ENCODE measurements around the gene DYRK1A.
A peak's percentile ranks its signal among the peaks of the same experiment; 100 is the strongest.
"Not testable (repeated sequence)": the region's sequence is repeated elsewhere in the genome, so short reads cannot be mapped to it uniquely, and the experiment has no call there.

Gene DYRK1A

DNA sequence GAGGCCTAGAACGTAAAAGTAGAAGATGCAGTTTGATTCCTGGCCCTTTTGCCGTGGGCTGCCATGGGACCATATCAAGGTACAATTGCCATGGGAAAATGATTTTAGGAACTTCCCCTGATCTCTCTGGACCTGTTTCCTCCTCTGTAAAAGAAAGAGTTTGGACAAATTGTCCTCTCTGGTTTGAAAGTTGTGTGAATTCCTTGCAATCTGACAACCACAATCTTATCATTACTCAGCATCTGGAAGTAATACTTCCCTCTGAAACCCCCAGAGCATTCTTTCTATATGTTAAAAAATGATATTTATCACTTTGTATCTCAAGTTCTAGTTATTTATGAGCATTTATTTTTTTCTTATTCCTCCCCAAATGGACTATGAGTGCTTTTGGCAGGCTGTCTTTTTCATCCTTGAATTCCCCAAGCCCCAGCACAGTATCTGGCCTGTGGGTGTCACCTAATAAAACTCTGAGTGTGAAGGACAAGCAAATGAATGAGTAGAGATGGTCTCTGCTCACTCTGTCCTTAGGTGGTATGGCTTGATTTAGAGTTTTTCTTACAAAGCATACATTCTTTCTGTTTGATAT is 181.1 kb downstream of the DYRK1A start:
- Mint-ChIP-seq H3K4me1 (ENCODE audit: low read depth in 2 of 2) (peaks cover 4 to 11% of the 10 kb centered on the region in 2 donors), H3K27me3 (peaks cover 26 to 68% of the 10 kb centered on the region in 2 donors), H3K36me3 (ENCODE audit: insufficient read depth) (no peaks in the 10 kb centered on the region), H3K4me3 (no peak overlapping the region), H3K27ac (no peak overlapping the region), H3K9me3 (peaks cover 0 to 2% of the 10 kb centered on the region in 2 donors)
- ATAC-seq (replicated peaks) (no peak), DNase-seq (no peak)

DNA sequence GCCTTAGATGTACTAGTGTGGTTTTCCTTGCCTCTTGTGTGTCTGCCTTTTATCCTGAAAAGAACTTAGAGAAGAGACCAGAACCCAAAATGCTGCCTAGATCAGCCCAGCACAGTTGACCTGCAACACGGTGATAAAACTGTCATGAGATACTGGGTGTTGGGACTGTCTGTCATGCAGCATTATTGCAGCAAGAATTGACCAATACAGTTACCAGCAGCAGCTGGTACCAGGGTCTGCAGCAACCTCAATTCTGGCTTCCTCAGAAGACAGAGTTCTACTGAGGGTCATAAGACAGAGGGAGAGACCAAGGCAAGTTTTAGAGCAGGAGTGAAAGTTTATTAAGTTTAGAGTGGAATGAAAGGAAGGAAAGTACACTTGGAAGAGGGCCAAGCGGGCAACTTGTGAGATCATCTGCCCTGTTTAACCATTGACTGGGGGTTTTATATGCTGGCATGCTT is 182.0 kb downstream of the DYRK1A start:
- ATAC-seq (replicated peaks) (no peak), DNase-seq (no peak)
- Mint-ChIP-seq H3K4me1 (ENCODE audit: low read depth in 2 of 2) (peaks cover 4 to 11% of the 10 kb centered on the region in 2 donors), H3K4me3 (no peak overlapping the region), H3K27ac (no peak overlapping the region), H3K36me3 (ENCODE audit: insufficient read depth) (no peaks in the 10 kb centered on the region), H3K9me3 (no peaks in the 10 kb centered on the region), H3K27me3 (peaks cover 28 to 69% of the 10 kb centered on the region in 2 donors)

DNA sequence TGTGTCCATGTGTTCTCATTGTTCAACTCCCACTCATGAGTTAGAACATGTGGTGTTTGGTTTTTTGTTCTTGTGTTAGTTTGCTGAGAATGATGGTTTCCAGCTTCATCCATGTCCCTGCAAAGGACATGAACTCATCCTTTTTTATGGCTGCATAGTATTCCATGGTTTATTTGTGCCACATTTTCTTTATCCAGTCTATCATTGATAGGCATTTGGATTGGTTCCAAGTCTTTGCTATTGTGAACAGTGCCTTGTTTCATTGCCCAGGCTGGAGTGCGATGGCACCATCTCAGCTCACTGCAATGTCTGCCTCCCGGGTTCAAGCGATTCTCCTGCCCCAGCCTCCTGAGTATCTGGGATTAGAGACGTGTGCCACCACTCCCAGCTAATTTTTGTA is 183.2 kb downstream of the DYRK1A start:
- not testable (repeated sequence) for ATAC-seq (replicated peaks); DNase-seq; H3K9me3 Mint-ChIP-seq; H3K36me3 Mint-ChIP-seq (ENCODE audit: insufficient read depth); H3K4me3 Mint-ChIP-seq
- H3K27ac Mint-ChIP-seq, result peak overlapping the region in 1 of 2 donors; percentile 44
- H3K4me1 Mint-ChIP-seq (ENCODE audit: low read depth in 2 of 2), result peaks cover 4 to 11% of the 10 kb centered on the region in 2 donors
- peaks cover 35 to 76% of the 10 kb centered on the region in 2 donors for H3K27me3 Mint-ChIP-seq

DNA sequence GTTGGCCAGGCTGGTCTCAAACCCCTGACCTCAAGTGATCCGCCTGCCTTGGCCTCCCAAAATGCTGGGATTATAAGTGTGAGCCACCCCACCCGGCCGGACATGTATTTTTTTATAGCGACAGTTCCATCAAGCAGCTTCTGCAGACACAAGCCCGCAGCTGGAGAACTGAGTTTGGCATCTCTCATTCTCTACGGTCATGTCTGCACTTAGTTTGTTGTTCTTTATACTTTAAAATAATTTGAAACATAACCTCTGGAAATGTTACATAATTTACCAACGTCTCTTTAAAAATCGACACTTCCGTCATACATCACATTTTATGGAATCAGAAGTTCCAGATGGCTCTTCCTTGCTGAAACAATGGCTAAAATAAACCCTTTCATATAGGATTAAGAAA is 183.6 kb downstream of the DYRK1A start:
- Mint-ChIP-seq H3K36me3 (ENCODE audit: insufficient read depth) (no peaks in the 10 kb centered on the region), H3K27me3 (peaks cover 39 to 80% of the 10 kb centered on the region in 2 donors), H3K4me1 (ENCODE audit: low read depth in 2 of 2) (peaks cover 4 to 11% of the 10 kb centered on the region in 2 donors), H3K9me3 (no peaks in the 10 kb centered on the region), H3K4me3 (no peak overlapping the region), H3K27ac (no peak overlapping the region)
- ATAC-seq (replicated peaks) (no peak), DNase-seq (no peak)

DNA sequence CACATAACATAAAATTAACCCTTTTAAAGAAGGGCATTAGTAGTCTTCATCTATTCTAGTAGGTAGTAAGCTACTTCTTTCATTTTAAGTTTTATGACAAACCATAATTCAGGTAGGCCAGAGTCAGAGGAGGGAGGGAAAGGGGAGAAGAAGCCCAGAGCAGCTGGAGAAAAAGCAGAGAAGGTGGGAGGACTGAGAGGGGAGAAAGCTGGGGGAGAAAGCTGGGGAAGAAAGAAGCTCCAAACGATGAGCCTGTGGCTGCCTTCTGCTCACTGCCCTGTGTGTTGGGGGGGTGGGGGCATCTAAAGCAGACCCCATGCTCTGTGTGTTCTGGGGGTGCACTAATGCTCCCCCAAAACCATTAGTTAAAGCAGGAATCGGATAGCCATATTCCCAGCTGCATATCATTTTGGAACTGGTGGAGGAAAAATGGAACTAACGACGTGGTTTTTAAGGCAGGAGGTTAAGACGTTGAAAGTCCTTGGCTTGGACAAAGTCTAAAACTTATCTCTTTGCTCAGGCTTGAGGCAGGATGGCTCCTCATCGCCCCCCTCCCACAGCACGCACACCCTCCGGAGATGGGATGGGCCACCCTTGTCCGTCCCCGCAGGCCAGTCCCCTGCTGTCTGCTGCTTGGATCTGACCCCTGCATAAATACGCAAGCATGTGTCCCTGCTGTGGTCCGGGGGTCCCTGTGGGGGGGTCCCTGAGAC is 184.2 kb downstream of the DYRK1A start:
- Mint-ChIP-seq H3K4me1 (ENCODE audit: low read depth in 2 of 2) (peaks cover 4 to 11% of the 10 kb centered on the region in 2 donors), H3K4me3 (no peak overlapping the region), H3K27me3 (peaks cover 41 to 82% of the 10 kb centered on the region in 2 donors), H3K9me3 (no peaks in the 10 kb centered on the region), H3K36me3 (ENCODE audit: insufficient read depth) (no peaks in the 10 kb centered on the region), H3K27ac (no peak overlapping the region)
- no peak for ATAC-seq (replicated peaks)
- DNase-seq, result no peak

DNA sequence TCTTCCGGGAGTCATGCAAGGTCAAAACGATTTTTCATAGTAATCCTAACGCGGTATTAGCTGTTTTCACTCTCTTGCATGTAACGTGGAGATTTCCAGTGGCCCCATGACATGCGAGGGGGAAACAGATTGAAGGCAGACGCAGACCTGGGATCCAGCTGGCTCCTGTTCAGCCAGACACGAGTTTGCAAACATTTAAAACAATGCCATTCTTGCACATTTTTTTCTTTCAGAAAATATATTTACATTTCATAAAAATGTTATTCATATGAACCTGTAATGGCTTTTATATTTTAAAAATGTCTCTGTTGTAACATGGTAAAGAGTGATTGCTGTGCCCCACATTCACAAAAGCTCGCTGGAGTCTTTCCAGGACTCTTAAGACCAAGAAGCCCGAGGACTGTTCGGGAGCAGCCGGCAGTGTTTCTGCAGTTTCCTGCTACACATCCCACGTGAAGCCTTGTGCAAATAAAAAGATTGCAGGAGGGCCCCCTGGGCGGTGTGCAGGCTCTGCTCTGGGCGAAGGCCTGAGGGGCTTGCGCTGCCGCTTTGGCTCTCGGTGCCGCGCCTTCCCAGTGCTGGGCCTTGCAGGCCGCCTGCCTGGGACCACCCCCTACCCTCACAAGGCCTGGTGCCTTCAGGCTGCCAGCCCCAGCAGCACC is 184.9 kb downstream of the DYRK1A start:
- no peak overlapping the region for H3K4me3 Mint-ChIP-seq
- no peaks in the 10 kb centered on the region for H3K36me3 Mint-ChIP-seq (ENCODE audit: insufficient read depth)
- peaks cover 41 to 82% of the 10 kb centered on the region in 2 donors for H3K27me3 Mint-ChIP-seq
- no peak for ATAC-seq (replicated peaks)
- no peaks in the 10 kb centered on the region for H3K9me3 Mint-ChIP-seq
- no peak overlapping the region for H3K27ac Mint-ChIP-seq
- peaks cover 4 to 11% of the 10 kb centered on the region in 2 donors for H3K4me1 Mint-ChIP-seq (ENCODE audit: low read depth in 2 of 2)
- no peak for DNase-seq

DNA sequence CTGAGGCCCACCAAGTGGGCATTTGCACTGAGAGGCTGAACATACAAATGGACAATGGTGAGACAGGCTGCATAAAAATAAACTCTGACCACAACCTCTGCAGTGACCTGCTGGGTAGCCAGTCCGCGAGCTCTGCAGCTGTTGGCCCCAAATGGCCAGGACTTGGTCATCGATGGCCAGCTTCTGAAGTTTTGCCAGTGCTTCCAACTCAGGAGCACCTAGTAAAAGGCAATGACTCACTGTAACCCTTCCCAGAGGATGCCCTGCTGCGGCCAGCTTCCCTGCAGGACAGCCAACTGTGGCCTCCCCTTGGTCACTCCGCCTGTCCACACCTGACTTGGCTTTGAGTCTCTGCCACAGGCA is 185.4 kb downstream of the DYRK1A start:
- DNase-seq (no peak), ATAC-seq (replicated peaks) (no peak)
- Mint-ChIP-seq H3K4me3 (no peak overlapping the region), H3K27me3 (peaks cover 36 to 80% of the 10 kb centered on the region in 2 donors), H3K9me3 (no peaks in the 10 kb centered on the region), H3K36me3 (ENCODE audit: insufficient read depth) (no peaks in the 10 kb centered on the region), H3K27ac (no peak overlapping the region), H3K4me1 (ENCODE audit: low read depth in 2 of 2) (peaks cover 4 to 11% of the 10 kb centered on the region in 2 donors)

DNA sequence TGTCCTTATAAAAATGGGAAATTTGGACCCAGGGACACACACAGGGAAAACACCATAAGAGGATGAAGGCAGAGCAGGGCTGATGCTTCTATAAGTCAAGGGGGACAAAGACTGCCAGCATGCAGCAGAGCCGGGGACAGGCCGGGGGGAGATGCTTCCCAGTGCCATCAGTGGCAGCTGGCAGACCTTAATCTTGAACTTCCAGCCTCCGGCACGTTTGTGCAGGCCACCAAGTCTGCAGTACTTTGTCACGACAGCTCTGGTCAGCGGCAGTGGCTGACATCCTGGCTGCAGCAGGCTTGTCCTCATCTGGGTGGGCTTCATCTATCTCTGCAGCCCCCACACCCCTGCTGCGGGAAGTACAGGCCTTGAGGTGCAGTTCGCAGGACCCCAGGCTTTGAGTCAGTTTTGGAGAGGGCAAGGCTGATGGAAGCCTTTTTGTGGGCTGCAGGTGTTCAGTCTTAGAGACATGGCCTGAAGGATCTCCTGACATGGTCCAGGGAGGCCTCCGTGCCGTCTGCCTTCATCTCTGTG is 186.0 kb downstream of the DYRK1A start:
- Mint-ChIP-seq H3K27me3 (peaks cover 36 to 74% of the 10 kb centered on the region in 2 donors), H3K36me3 (ENCODE audit: insufficient read depth) (no peaks in the 10 kb centered on the region), H3K9me3 (no peaks in the 10 kb centered on the region), H3K27ac (no peak overlapping the region), H3K4me3 (no peak overlapping the region), H3K4me1 (ENCODE audit: low read depth in 2 of 2) (peaks cover 0 to 8% of the 10 kb centered on the region in 2 donors)
- ATAC-seq (replicated peaks) (no peak), DNase-seq (no peak)

DNA sequence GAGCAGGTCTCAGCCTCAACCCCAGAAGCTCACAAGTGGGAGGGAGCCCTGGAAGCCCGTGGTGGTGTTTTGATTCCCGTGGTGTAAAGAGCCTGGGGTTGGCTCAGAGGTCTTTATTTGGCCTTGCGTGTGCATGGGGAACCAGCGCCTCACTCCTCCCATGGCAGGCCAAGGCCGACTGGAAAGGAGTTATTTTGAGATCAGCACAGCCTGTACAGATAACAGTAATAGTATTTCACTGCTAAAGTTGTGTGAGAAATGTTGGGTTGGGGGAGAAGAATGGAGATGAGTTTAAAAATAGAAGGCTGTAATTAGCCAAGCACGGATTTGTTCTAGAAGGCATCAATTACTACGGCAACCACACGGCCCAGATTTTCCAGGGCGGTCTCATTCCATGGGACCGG is 186.5 kb downstream of the DYRK1A start:
- no peak overlapping the region for H3K4me3 Mint-ChIP-seq
- H3K27me3 Mint-ChIP-seq, result peaks cover 36 to 70% of the 10 kb centered on the region in 2 donors
- ATAC-seq (replicated peaks) (no peak), DNase-seq (no peak)
- no peak overlapping the region for H3K27ac Mint-ChIP-seq
- no peaks in the 10 kb centered on the region for H3K36me3 Mint-ChIP-seq (ENCODE audit: insufficient read depth)
- H3K9me3 Mint-ChIP-seq, result no peaks in the 10 kb centered on the region
- peaks cover 0 to 3% of the 10 kb centered on the region in 2 donors for H3K4me1 Mint-ChIP-seq (ENCODE audit: low read depth in 2 of 2)

DNA sequence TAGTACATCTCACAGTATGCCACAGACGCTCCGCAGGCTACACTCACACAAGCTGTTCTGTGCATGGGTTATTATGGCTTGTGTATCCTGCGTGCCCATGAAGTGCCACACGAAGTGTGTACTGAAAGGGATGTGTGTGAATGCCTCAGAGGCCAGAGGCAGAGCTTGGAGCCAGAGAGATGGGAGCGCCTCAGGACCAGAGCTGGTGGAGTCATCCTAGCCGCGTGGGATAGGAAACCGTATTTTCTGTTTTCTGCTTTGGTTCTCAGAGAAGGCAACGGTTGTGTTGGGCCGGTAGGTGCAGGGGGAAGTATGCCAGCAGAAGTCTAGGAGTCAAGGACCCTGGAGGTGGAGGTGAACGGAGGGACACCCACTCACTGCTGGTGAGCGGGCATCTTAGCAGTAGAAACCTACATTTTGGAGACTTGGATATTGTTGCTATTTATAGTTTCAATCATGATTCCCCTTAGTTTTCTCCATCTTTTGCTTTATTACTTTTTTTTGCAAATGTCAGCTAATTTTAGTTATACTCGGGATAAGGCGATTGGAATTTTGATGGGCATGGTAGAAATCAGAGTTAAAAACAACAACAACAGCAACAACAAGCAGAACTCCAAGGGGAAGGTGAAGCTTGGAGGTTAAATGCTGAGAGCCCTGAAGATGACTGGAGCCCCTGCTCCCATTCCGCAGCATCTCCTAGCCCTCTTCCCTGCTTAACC is 188.2 kb downstream of the DYRK1A start:
- Mint-ChIP-seq H3K4me3 (no peak overlapping the region), H3K27ac (no peak overlapping the region), H3K36me3 (ENCODE audit: insufficient read depth) (no peaks in the 10 kb centered on the region), H3K9me3 (peaks cover 0 to 3% of the 10 kb centered on the region in 2 donors), H3K27me3 (peaks cover 42 to 57% of the 10 kb centered on the region in 2 donors), H3K4me1 (ENCODE audit: low read depth in 2 of 2) (no peaks in the 10 kb centered on the region)
- DNase-seq (no peak), ATAC-seq (replicated peaks) (no peak)

DNA sequence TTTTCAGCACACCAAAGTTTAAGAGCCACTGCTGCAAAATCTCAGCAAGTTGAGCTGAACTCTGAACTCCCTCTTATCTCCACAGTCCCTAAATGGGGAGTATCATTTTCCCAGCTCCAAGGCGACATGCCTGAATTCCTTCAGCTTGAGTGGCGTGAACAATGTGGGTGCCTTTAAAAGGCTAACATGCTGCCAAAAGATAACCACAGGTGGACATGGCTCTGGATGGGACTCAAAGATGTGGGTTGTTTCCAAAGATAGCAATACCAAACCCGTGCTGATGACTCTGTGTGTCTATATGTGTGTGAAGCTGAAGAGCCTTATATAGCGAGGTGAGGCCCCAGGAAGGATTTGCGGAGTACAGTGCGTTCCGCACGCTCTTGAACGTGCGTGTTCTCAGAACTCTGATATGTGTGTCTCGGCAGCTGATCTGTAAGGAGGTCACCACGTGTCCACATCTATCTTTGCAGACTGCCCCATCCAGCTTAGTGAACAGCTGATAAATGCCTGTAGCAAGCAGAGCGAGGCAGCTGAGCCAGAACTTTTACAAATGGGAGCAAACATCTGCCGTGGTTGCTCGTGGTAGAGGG is 189.2 kb downstream of the DYRK1A start:
- Mint-ChIP-seq H3K4me1 (ENCODE audit: low read depth in 2 of 2) (no peaks in the 10 kb centered on the region), H3K27me3 (peaks cover 42 to 47% of the 10 kb centered on the region in 2 donors), H3K9me3 (peaks cover 0 to 3% of the 10 kb centered on the region in 2 donors), H3K4me3 (no peak overlapping the region), H3K27ac (no peak overlapping the region), H3K36me3 (ENCODE audit: insufficient read depth) (no peaks in the 10 kb centered on the region)
- DNase-seq (no peak), ATAC-seq (replicated peaks) (no peak)

DNA sequence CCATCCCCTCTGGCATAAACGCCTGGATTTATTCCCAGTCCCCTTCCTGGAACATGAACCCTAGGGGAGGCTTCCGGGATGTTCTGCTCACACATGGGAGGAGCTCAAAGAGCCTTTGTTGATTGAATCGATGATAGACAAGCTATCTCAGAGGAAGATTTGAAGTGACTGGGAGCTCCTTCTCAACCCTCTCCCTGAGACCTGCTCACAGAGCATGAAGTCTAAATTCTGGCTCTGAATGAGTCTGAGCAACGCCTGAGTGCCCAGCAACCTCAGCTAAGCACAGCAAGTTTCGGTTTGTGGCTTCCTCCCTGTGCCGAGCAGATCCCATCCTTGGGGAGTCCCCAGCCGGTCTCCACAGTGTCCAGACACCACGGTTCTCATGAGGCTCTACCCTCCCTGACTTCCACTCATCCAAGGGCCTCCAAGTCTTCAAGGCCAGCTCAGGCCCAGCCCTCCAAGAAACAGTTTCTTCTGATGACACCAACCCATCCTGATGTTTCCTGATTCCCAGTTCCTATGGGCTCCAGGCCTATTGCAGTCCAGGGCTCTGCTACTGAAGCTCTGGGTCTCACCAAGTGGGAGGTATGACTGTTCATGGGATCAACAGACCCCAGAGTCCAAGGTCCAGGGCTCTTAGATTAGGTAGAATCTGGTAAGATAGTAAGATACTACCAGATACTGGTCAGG is 190.8 kb downstream of the DYRK1A start:
- ATAC-seq (replicated peaks) (no peak), DNase-seq (no peak)
- no peaks in the 10 kb centered on the region for H3K36me3 Mint-ChIP-seq (ENCODE audit: insufficient read depth)
- peaks cover 38% of the 10 kb centered on the region in 2 donors for H3K27me3 Mint-ChIP-seq
- H3K4me1 Mint-ChIP-seq (ENCODE audit: low read depth in 2 of 2), result no peaks in the 10 kb centered on the region
- peaks cover 0 to 4% of the 10 kb centered on the region in 2 donors for H3K9me3 Mint-ChIP-seq
- no peak overlapping the region for H3K4me3 Mint-ChIP-seq
- H3K27ac Mint-ChIP-seq, result no peak overlapping the region

Data from effector memory CD8-positive, alpha-beta T cell (primary cell).